ENCODE measurements around the gene IL17RA. TPM values are rescaled to one million over a fixed set of nuclear protein-coding genes. Genes with fewer than 3 reads are reported as not detected.

The IL17RA gene
- polyA plus RNA-seq, 1 donor from 2014 or later: 0.52 TPM

- Histone ChIP-seq H2AFZ (ENCODE audit: low read depth, low read length) (no peak overlapping the region), H3K9me3 (ENCODE audit: low read length) (no peaks in the 10 kb centered on the region), H4K20me1 (ENCODE audit: insufficient read depth) (no peaks in the 10 kb centered on the region), H3F3A (ENCODE audit: insufficient read depth, low read length, poor library complexity, severe bottlenecking) (no peaks in the 10 kb centered on the region), H3K4me2 (ENCODE audit: low read length) (no peak overlapping the region), H3K79me2 (replicated peaks; ENCODE audit: insufficient read depth, low read length) (no peaks in the 10 kb centered on the region), H3K9ac (ENCODE audit: low read length) (no peak overlapping the region), H3K36me3 (ENCODE audit: insufficient read depth, low read length) (no peaks in the 10 kb centered on the region), H3K27me3 (ENCODE audit: insufficient read depth, low read depth, low read length) (peaks cover 11% of the 10 kb centered on the region), H3K27ac (ENCODE audit: low read length) (no peak overlapping the region), H3K9me2 (ENCODE audit: insufficient read depth, low read length) (no peaks in the 10 kb centered on the region), H3K4me3 (ENCODE audit: low read length) (no peak overlapping the region)
- TF ChIP-seq EP300 (conservative IDR thresholded peaks at IDR 0.05; ENCODE audit: poor library complexity, severe bottlenecking): no peak
- TF ChIP-seq POLR2AphosphoS5 (IDR thresholded peaks at IDR 0.05): no peak
- no peak for TF ChIP-seq CTCF (IDR thresholded peaks at IDR 0.05; ENCODE audit: poor library complexity, severe bottlenecking)
- no peak for TF ChIP-seq RAD21 (conservative IDR thresholded peaks at IDR 0.05)
- TF ChIP-seq SMC3 (conservative IDR thresholded peaks at IDR 0.05; ENCODE audit: poor library complexity): no peak
- TF ChIP-seq EZH2 (IDR thresholded peaks at IDR 0.05; ENCODE audit: borderline replicate concordance, insufficient read depth, low read length, poor library complexity, severe bottlenecking): no peak
- TF ChIP-seq REST (IDR thresholded peaks at IDR 0.05; ENCODE audit: borderline replicate concordance): no peak
- no peak for TF ChIP-seq MXI1 (conservative IDR thresholded peaks at IDR 0.05; ENCODE audit: poor library complexity, severe bottlenecking)
- TF ChIP-seq TAF1 (IDR thresholded peaks at IDR 0.05; ENCODE audit: low read depth): no peak
Observed at GRCh38 chr22:17091851-17092250, 7.1 kb downstream of the IL17RA start.

- H3K9me2 ChIP-seq (ENCODE audit: insufficient read depth, low read length): no peaks in the 10 kb centered on the region
- no peak overlapping the region for H3K4me3 ChIP-seq (ENCODE audit: low read length)
- H3K9me3 ChIP-seq (ENCODE audit: low read length): no peaks in the 10 kb centered on the region
- no peak overlapping the region for H3K27ac ChIP-seq (ENCODE audit: low read length)
- H3K36me3 ChIP-seq (ENCODE audit: insufficient read depth, low read length): no peaks in the 10 kb centered on the region
- no peaks in the 10 kb centered on the region for H3K79me2 ChIP-seq (replicated peaks; ENCODE audit: insufficient read depth, low read length)
- TF ChIP-seq TAF1 (IDR thresholded peaks at IDR 0.05; ENCODE audit: low read depth): no peak
- no peak for TF ChIP-seq MXI1 (conservative IDR thresholded peaks at IDR 0.05; ENCODE audit: poor library complexity, severe bottlenecking)
- no peak for TF ChIP-seq RAD21 (conservative IDR thresholded peaks at IDR 0.05)
- TF ChIP-seq EZH2 (IDR thresholded peaks at IDR 0.05; ENCODE audit: borderline replicate concordance, insufficient read depth, low read length, poor library complexity, severe bottlenecking): no peak
- TF ChIP-seq REST (IDR thresholded peaks at IDR 0.05; ENCODE audit: borderline replicate concordance): no peak
- no peak for TF ChIP-seq SMC3 (conservative IDR thresholded peaks at IDR 0.05; ENCODE audit: poor library complexity)
- no peak for TF ChIP-seq POLR2AphosphoS5 (IDR thresholded peaks at IDR 0.05)
- TF ChIP-seq CTCF (IDR thresholded peaks at IDR 0.05; ENCODE audit: poor library complexity, severe bottlenecking): no peak
- TF ChIP-seq EP300 (conservative IDR thresholded peaks at IDR 0.05; ENCODE audit: poor library complexity, severe bottlenecking): no peak
- H3K9ac ChIP-seq (ENCODE audit: low read length): no peak overlapping the region
- H2AFZ ChIP-seq (ENCODE audit: low read depth, low read length): no peak overlapping the region
- H4K20me1 ChIP-seq (ENCODE audit: insufficient read depth): no peaks in the 10 kb centered on the region
- no peak overlapping the region for H3K4me2 ChIP-seq (ENCODE audit: low read length)
- H3F3A ChIP-seq (ENCODE audit: insufficient read depth, low read length, poor library complexity, severe bottlenecking): no peaks in the 10 kb centered on the region
- no peaks in the 10 kb centered on the region for H3K27me3 ChIP-seq (ENCODE audit: insufficient read depth, low read depth, low read length)
Observed at GRCh38 chr22:17093081-17093480, 8.3 kb downstream of the IL17RA start.
